Endothelial cell of umbilical vein (primary cell): ENCODE measurements around the gene OR10H3. TPM values are rescaled to one million over a fixed set of nuclear protein-coding genes. Genes with fewer than 3 reads are reported as not detected.

Source experiments
- BruUV-seq: library from RNA; stranded (reverse); fragments of 400-500 nt; replicated peaks from 2 replicates; lab custom pipeline; 2021; lab: Mats Ljungman, UMichigan
- CTCF ChIA-PET: fragments of 300-600, 350-600 bp; sonication (Branson Sonifier 250); formaldehyde crosslinking; loops from one replicate; lab custom pipeline; 2021; ENCODE audit warnings: antibody characterized with exemption, inconsistent platforms; lab: Charles Lee
- POLR2A ChIA-PET: fragments of 300-600, 350-600 bp; sonication (Branson Sonifier 250); formaldehyde crosslinking; loops from one replicate; lab custom pipeline; 2021; ENCODE audit warnings: antibody characterized with exemption, inconsistent platforms; lab: Charles Lee
- DNase-seq: peaks from one replicate; pipeline ENCODE4 v3.0.0-alpha.2; 2011; ENCODE audit warnings: low read depth, low spot score
- FAIRE-seq: peaks from 2 replicates; lab custom pipeline; 2011; peaks lifted over from hg19 to GRCh38; lab: Jason Lieb, UNC
- H2AFZ ChIP-seq: 2 replicates; pipeline ENCODE4 v1.6.0; 2012; ENCODE audit warnings: low read depth, low read length, control low read depth, inconsistent platforms
- H3K27ac ChIP-seq: 2 replicates; pipeline ENCODE4 v1.5.1; 2011; ENCODE audit warnings: low read depth, mild to moderate bottlenecking, control low read depth, low read length, moderate library complexity; ENCODE audit not compliant: insufficient read depth
- H3K27me3 ChIP-seq, 2 experiments: 2 replicates each; pipeline versions ENCODE4 v1.6.0 to v1.6.1; 2011; ENCODE audit warnings: low read length in 2 of 2, mixed read lengths in 1 of 2; ENCODE audit not compliant: control insufficient read depth in 2 of 2, insufficient read depth in 2 of 2
- H3K36me3 ChIP-seq, 2 experiments: 2 replicates in 1 of 2; 3 replicates in 1 of 2; pipeline ENCODE4 v1.5.1; 2011; ENCODE audit warnings: low read length in 2 of 2, mild to moderate bottlenecking in 1 of 2, moderate library complexity in 1 of 2; ENCODE audit not compliant: control insufficient read depth in 2 of 2, insufficient read depth in 2 of 2; ENCODE audit errors: extremely low read depth in 1 of 2
- H3K4me1 ChIP-seq: 3 replicates; pipeline ENCODE4 v1.5.1; 2011; ENCODE audit warnings: mild to moderate bottlenecking, low read length; ENCODE audit not compliant: control insufficient read depth, insufficient read depth; ENCODE audit errors: extremely low read depth
- H3K4me2 ChIP-seq: 2 replicates; pipeline ENCODE4 v1.6.1; 2011; ENCODE audit warnings: low read length, control low read depth, mixed read lengths; ENCODE audit not compliant: insufficient read depth
- H3K4me3 ChIP-seq, 3 experiments: fragments of 200-600 bp in 1 of 3; sonication (generic), shearing (Covaris generic) in 1 of 3; replicated peaks in 1 of 3; 2 replicates each; pipeline ENCODE4 v1.5.1; 2011 to 2016; ENCODE audit warnings: control low read depth in 3 of 3, low read length in 3 of 3, mild to moderate bottlenecking in 2 of 3, inconsistent platforms in 1 of 3, low read depth in 1 of 3, moderate library complexity in 1 of 3; ENCODE audit not compliant: insufficient read depth in 1 of 3
- H3K79me2 ChIP-seq: 2 replicates; pipeline ENCODE4 v1.6.0; 2012; ENCODE audit warnings: low read length, inconsistent platforms; ENCODE audit not compliant: control insufficient read depth, insufficient read depth
- H3K9ac ChIP-seq: replicated peaks from 2 replicates; pipeline ENCODE3; 2011; ENCODE audit warnings: low read length, control low read depth; ENCODE audit not compliant: insufficient read depth; ENCODE audit errors: extremely low read depth
- H3K9me1 ChIP-seq: replicated peaks from 3 replicates; pipeline ENCODE4 v1.6.0; 2011; ENCODE audit warnings: mild to moderate bottlenecking, low read length; ENCODE audit not compliant: control insufficient read depth, insufficient read depth; ENCODE audit errors: extremely low read depth
- H3K9me3 ChIP-seq: replicated peaks from 2 replicates; pipeline ENCODE4 v1.5.1; 2012; ENCODE audit warnings: low read length, inconsistent platforms; ENCODE audit not compliant: control insufficient read depth, insufficient read depth
- H4K20me1 ChIP-seq: replicated peaks from 2 replicates; pipeline ENCODE3; 2011; ENCODE audit warnings: mild to moderate bottlenecking, low read length; ENCODE audit not compliant: control insufficient read depth, insufficient read depth; ENCODE audit errors: extremely low read depth
- CTCF ChIP-seq, 2 donors: IDR thresholded peaks; 1 replicate in 1 of 2; 2 replicates in 1 of 2; pipeline ENCODE4 v1.5.1; 2011; ENCODE audit warnings: low read length in 2 of 2, mild to moderate bottlenecking in 2 of 2, moderate library complexity in 2 of 2, control low read depth in 1 of 2, inconsistent platforms in 1 of 2, low read depth in 1 of 2; ENCODE audit not compliant: insufficient read depth in 1 of 2; ENCODE audit errors: extremely low read depth in 1 of 2
- EZH2 ChIP-seq: IDR thresholded peaks from 2 replicates; pipeline ENCODE4 v1.6.1; 2012; ENCODE audit warnings: borderline replicate concordance, low read depth, mild to moderate bottlenecking, moderate library complexity, low read length, inconsistent platforms; ENCODE audit not compliant: severe bottlenecking
- FOS ChIP-seq: IDR thresholded peaks from 2 replicates; pipeline ENCODE4 v1.6.1; 2011; ENCODE audit warnings: mild to moderate bottlenecking, low read length, moderate library complexity, borderline replicate concordance; ENCODE audit not compliant: insufficient read depth
- GATA2 ChIP-seq: IDR thresholded peaks from 2 replicates; pipeline ENCODE4 v1.7.0; 2011; ENCODE audit warnings: low read depth, mild to moderate bottlenecking, moderate library complexity, mixed read lengths, low read length; ENCODE audit not compliant: insufficient read length, insufficient read depth
- JUN ChIP-seq: IDR thresholded peaks from 2 replicates; pipeline ENCODE4 v1.6.1; 2011; ENCODE audit warnings: borderline replicate concordance, low read depth; ENCODE audit not compliant: insufficient read length, insufficient read depth
- MAX ChIP-seq: IDR thresholded peaks from 2 replicates; pipeline ENCODE4 v1.6.1; 2011; ENCODE audit not compliant: insufficient read depth, insufficient read length
- MYC ChIP-seq: IDR thresholded peaks from one replicate; pipeline ENCODE4 v1.6.1; 2011; ENCODE audit warnings: mild to moderate bottlenecking, low read depth, low read length
- POLR2A ChIP-seq: IDR thresholded peaks from 2 replicates; pipeline ENCODE4 v1.6.1; 2012; ENCODE audit warnings: low read depth, mild to moderate bottlenecking, control low read depth, low read length
- POLR2AphosphoS5 ChIP-seq: IDR thresholded peaks from 2 replicates; pipeline ENCODE4 v1.6.1; 2012; ENCODE audit warnings: low read depth, mild to moderate bottlenecking, control low read depth, low read length, moderate library complexity; ENCODE audit not compliant: insufficient read depth
- dilution Hi-C: fragments of 300-500 bp; cut with MboI; formaldehyde crosslinking; loops from one replicate; pipeline ENCODE4 v1.15.0; 2019; ENCODE audit warnings: low sequenced_read_pairs; ENCODE audit not compliant: extremely low pct_ligation_motif_present
- intact Hi-C: fragments of 100-400 bp; cut with micrococcal nuclease; formaldehyde crosslinking; loops from one replicate; pipeline ENCODE4 v1.10.0; 2022
- polyA plus RNA-seq, 4 experiments: library from polyadenylated mRNA; depleted of rRNA in 3 of 4; stranded (reverse) in 3 of 4; unstranded in 1 of 4; fragments of >200 nt; gene quantifications; 2 replicates each; pipeline versions ENCODE4 v1.2.1 to v1.2.3, GENCODE V29; 2011 to 2012; ENCODE audit warnings: missing spikeins in 1 of 4
- total RNA-seq: library from RNA; stranded (reverse); gene quantifications from 2 replicates; pipeline ENCODE4 v1.2.3, GENCODE V29; 2021

Gene OR10H3
- total and polyA plus RNA-seq, 2 donors (not counting 3 experiments of a cell fraction or from before 2014, with no cell fraction given): not detected

- dilution Hi-C loops (no loop called here), intact Hi-C loops (no loop called here)
- ChIA-PET CTCF (no interaction called here), POLR2A (no interaction called here)
- no peak overlapping the region for H3K9ac ChIP-seq
- BruUV-seq: no TSS peak
- no peaks in the 10 kb centered on the region for H3K36me3 ChIP-seq
- no peak overlapping the region for H3K27ac ChIP-seq
- FAIRE-seq (no peak), DNase-seq (no peak)
- TF ChIP-seq CTCF (IDR thresholded peaks at IDR 0.05; ENCODE audit: extremely low read depth in 1 of 2, insufficient read depth in 1 of 2, low read depth in 1 of 2, low read length in 2 of 2) (no peak), POLR2AphosphoS5 (no peak), MAX (no peak), GATA2 (no peak), FOS (no peak), JUN (no peak), EZH2 (no peak), POLR2A (no peak), MYC (no peak)
- H3K79me2 ChIP-seq: no peaks in the 10 kb centered on the region
- H4K20me1 ChIP-seq: no peaks in the 10 kb centered on the region
- H3K27me3 ChIP-seq: no peaks in the 10 kb centered on the region
- no peaks in the 10 kb centered on the region for H3K4me1 ChIP-seq
- H3K4me3 ChIP-seq: no peak overlapping the region
- H2AFZ ChIP-seq: no peak overlapping the region
- peaks cover 2% of the 10 kb centered on the region for H3K9me3 ChIP-seq
- no peak overlapping the region for H3K4me2 ChIP-seq
- no peaks in the 10 kb centered on the region for H3K9me1 ChIP-seq
These were observed 20.0 kb upstream of the OR10H3 start for GRCh38 chr19:15717809-15718208.
